ENCODE results near the gene STS. TPM values are rescaled to one million over a fixed set of nuclear protein-coding genes. Genes with fewer than 3 reads are reported as not detected.

STS gene
- total and polyA plus RNA-seq, 2 donors (not counting 3 experiments of a cell fraction or from before 2014, with no cell fraction given), result 2.1 to 4.9 TPM

DNA sequence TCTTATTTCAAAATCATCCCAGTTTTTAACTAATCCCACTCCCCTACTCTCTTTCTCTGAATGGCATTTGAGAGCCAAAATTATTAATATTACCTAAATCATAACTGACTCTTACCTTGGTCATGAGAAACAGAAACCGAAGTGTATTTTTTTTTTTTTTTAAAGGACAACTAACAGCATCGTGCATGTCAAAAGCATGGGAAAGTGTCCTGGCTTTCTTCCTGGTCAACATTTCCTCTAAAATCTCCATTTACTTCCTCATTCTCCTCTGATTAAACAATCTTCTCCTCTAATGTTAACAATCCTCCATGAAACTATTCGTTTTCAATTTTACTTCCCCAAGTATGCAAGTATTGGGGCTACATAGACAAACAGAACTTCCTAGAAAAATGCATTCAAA lies 2.1 kb upstream of the STS start:
- Histone ChIP-seq H3K9me1 (replicated peaks; ENCODE audit: control insufficient read depth, extremely low read depth, insufficient read depth, low read length) (no peaks in the 10 kb centered on the region), H3K27ac (ENCODE audit: insufficient read depth, low read depth, low read length) (no peak overlapping the region), H4K20me1 (replicated peaks; ENCODE audit: control insufficient read depth, extremely low read depth, insufficient read depth, low read length) (no peaks in the 10 kb centered on the region), H2AFZ (ENCODE audit: low read depth, low read length) (no peak overlapping the region), H3K4me1 (ENCODE audit: control insufficient read depth, extremely low read depth, insufficient read depth, low read length) (no peaks in the 10 kb centered on the region), H3K27me3 (ENCODE audit: control insufficient read depth in 2 of 2, insufficient read depth in 2 of 2, low read length in 2 of 2) (no peaks in the 10 kb centered on the region), H3K9me3 (replicated peaks; ENCODE audit: control insufficient read depth, insufficient read depth, low read length) (no peaks in the 10 kb centered on the region), H3K9ac (replicated peaks; ENCODE audit: extremely low read depth, insufficient read depth, low read length) (no peak overlapping the region), H3K4me2 (ENCODE audit: insufficient read depth, low read length) (no peak overlapping the region), H3K36me3 (ENCODE audit: control insufficient read depth in 2 of 2, extremely low read depth in 1 of 2, insufficient read depth in 2 of 2, low read length in 2 of 2) (no peaks in the 10 kb centered on the region), H3K4me3 (replicated peaks in 1 of 3; ENCODE audit: insufficient read depth in 1 of 3, low read depth in 1 of 3, low read length in 3 of 3) (no peak overlapping the region), H3K79me2 (ENCODE audit: control insufficient read depth, insufficient read depth, low read length) (peaks cover 19% of the 10 kb centered on the region)
- FAIRE-seq, result peak; percentile 47
- ChIA-PET CTCF (no interaction called here), POLR2A (no interaction called here)
- TF ChIP-seq EZH2 (IDR thresholded peaks at IDR 0.05; ENCODE audit: borderline replicate concordance, low read depth, low read length, severe bottlenecking) (no peak), MYC (IDR thresholded peaks at IDR 0.05; ENCODE audit: low read depth, low read length) (no peak), CTCF (IDR thresholded peaks at IDR 0.05; ENCODE audit: extremely low read depth in 1 of 2, insufficient read depth in 1 of 2, low read depth in 1 of 2, low read length in 2 of 2) (no peak), FOS (IDR thresholded peaks at IDR 0.05; ENCODE audit: borderline replicate concordance, insufficient read depth, low read length) (no peak), POLR2A (IDR thresholded peaks at IDR 0.05; ENCODE audit: low read depth, low read length) (no peak), JUN (IDR thresholded peaks at IDR 0.05; ENCODE audit: borderline replicate concordance, insufficient read depth, insufficient read length, low read depth) (no peak), GATA2 (IDR thresholded peaks at IDR 0.05; ENCODE audit: insufficient read depth, insufficient read length, low read depth, low read length) (no peak), POLR2AphosphoS5 (IDR thresholded peaks at IDR 0.05; ENCODE audit: insufficient read depth, low read depth, low read length) (no peak)
- TF ChIP-seq, protein P1, sequence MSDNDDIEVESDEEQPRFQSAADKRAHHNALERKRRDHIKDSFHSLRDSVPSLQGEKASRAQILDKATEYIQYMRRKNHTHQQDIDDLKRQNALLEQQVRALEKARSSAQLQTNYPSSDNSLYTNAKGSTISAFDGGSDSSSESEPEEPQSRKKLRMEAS (IDR thresholded peaks at IDR 0.05; ENCODE audit: insufficient read depth, insufficient read length), result no peak
- DNase-seq (ENCODE audit: low read depth, low spot score), result peak; percentile 1
- dilution Hi-C loops (cut with MboI; ENCODE audit: extremely low pct_ligation_motif_present, low sequenced_read_pairs) (no loop called here), intact Hi-C loops (cut with micrococcal nuclease) (loop anchor here (5.0 kb wide), 1 partner anchor 63 kb away; no protein-coding TSS in a partner anchor)
- BruUV-seq (replicated peaks), result no TSS peak
